ENCODE measurements around the gene SMPX.

- TF ChIP-seq CTCF (conservative IDR thresholded peaks at IDR 0.05; ENCODE audit: low read depth in 2 of 2): no peak
- no peak for TF ChIP-seq CREB1 (CRISPR knock-in tag; IDR thresholded peaks at IDR 0.05; ENCODE audit: low read depth)
These were observed 58.8 kb downstream of the SMPX start for GRCh38 chrX:21699136-21699535.
